ENCODE results near the gene C4orf54. TPM values are rescaled to one million over a fixed set of nuclear protein-coding genes. Genes with fewer than 3 reads are reported as not detected.

The C4orf54 gene
- total RNA-seq, 1 donor from 2014 or later: not detected

GRCh38 chr4:99652596-99653436, 4.8 kb downstream of the C4orf54 start:
- DNase-seq (ENCODE audit: low spot score): no peak

GRCh38 chr4:99651811-99652485, 5.7 kb downstream of the C4orf54 start:
- DNase-seq (ENCODE audit: low spot score): no peak

GRCh38 chr4:99651016-99651769, 6.4 kb downstream of the C4orf54 start:
- no peak for DNase-seq (ENCODE audit: low spot score)

GRCh38 chr4:99649778-99650177, 7.8 kb downstream of the C4orf54 start:
- DNase-seq (ENCODE audit: low spot score): no peak

GRCh38 chr4:99649208-99649607, 8.4 kb downstream of the C4orf54 start:
- no peak for DNase-seq (ENCODE audit: low spot score)

GRCh38 chr4:99648321-99648720, 9.3 kb downstream of the C4orf54 start:
- no peak for DNase-seq (ENCODE audit: low spot score)

GRCh38 chr4:99647071-99647470, 10.6 kb downstream of the C4orf54 start:
- DNase-seq (ENCODE audit: low spot score): no peak

- DNase-seq (ENCODE audit: low spot score): no peak
These were observed 12.0 kb downstream of the C4orf54 start for GRCh38 chr4:99645638-99646037.

GRCh38 chr4:99645036-99645435, 12.6 kb downstream of the C4orf54 start:
- no peak for DNase-seq (ENCODE audit: low spot score)

- no peak for DNase-seq (ENCODE audit: low spot score)
These were observed 13.2 kb downstream of the C4orf54 start for GRCh38 chr4:99644453-99644852.

- no peak for DNase-seq (ENCODE audit: low spot score)
These were observed 14.7 kb downstream of the C4orf54 start for GRCh38 chr4:99642725-99643489.

GRCh38 chr4:99640676-99641075, 17.0 kb downstream of the C4orf54 start:
- DNase-seq (ENCODE audit: low spot score): no peak

- no peak for DNase-seq (ENCODE audit: low spot score)
These were observed 20.5 kb downstream of the C4orf54 start for GRCh38 chr4:99637174-99637573.

GRCh38 chr4:99636422-99636821, 21.2 kb downstream of the C4orf54 start:
- DNase-seq (ENCODE audit: low spot score): no peak

- DNase-seq (ENCODE audit: low spot score): no peak
These were observed 22.0 kb downstream of the C4orf54 start for GRCh38 chr4:99635601-99636000.

- no peak for DNase-seq (ENCODE audit: low spot score)
These were observed 22.8 kb downstream of the C4orf54 start for GRCh38 chr4:99634742-99635360.

- no peak for DNase-seq (ENCODE audit: low spot score)
These were observed 23.9 kb downstream of the C4orf54 start for GRCh38 chr4:99633772-99634171.

- DNase-seq (ENCODE audit: low spot score): no peak
These were observed 26.7 kb downstream of the C4orf54 start for GRCh38 chr4:99630857-99631360.

GRCh38 chr4:99629962-99630554, 27.6 kb downstream of the C4orf54 start:
- no peak for DNase-seq (ENCODE audit: low spot score)

- no peak for DNase-seq (ENCODE audit: low spot score)
These were observed 29.6 kb downstream of the C4orf54 start for GRCh38 chr4:99628040-99628439.
